SU-DHL-6 (cell line): Measurements from ENCODE around the gene INMT.

Source experiments
- EZH2phosphoT487 ChIP-seq: fragments of 200-600 bp; sonication (generic), shearing (Covaris generic); conservative IDR thresholded peaks from 2 replicates; pipeline ENCODE4 v1.6.1; 2018; ENCODE audit warnings: mild to moderate bottlenecking, antibody characterized with exemption, low read length, moderate library complexity, mixed read lengths
- TF ChIP-seq, protein P1 (sequence below): fragments of 200-600 bp; sonication (generic); IDR thresholded peaks from one replicate; pipeline ENCODE4 v1.5.1; 2017; ENCODE audit warnings: antibody characterized with exemption, mild to moderate bottlenecking, low read length, moderate library complexity; ENCODE audit not compliant: insufficient read depth, poor library complexity, severe bottlenecking

DNA sequence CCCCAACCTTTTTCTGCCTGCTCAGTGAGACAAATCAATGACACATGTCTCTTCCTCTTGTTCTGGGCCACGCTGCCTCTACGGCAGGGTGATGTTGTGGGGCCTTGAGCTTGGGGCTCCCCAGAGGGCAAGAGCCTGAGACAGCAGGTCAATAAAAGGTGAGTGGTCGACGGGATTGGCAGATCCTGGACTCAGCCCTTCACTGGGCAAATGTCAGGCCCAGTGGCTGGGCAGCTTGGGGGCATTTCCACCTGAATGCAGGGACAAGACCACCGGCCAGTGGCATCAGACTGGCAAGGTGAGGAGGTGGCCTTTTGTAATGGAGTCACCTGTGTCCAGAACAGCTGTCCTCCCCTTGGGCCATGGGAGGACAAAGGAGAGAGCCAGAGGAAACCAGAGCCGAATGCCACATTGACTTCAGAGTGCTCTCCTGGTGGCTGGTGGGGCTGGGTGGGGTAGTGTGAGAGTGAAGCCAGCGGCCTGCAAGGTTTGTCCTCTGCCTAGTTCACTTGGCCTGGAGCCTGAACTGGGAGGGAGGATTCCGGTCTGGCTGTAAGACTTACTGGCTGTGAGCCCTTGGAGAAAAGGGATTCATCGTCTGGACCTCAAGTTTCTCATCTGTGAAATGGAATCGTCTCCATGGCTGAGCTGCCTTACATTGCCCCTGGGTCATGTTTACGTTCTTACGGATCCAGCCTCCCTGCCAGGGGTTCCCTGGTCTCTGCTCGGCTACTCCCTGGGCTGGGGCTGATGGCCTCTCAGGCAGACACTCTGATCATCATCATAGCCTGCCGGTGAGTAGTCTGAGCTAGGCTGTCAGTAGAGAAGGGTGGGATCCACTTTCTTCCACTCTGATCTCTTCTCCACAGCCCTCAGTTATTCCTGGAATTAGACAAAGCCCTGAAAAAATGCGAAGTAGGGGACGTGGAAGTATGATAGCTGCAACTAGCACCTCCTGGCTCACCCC is 44.3 kb upstream of the INMT start:
- TF ChIP-seq, protein P1, sequence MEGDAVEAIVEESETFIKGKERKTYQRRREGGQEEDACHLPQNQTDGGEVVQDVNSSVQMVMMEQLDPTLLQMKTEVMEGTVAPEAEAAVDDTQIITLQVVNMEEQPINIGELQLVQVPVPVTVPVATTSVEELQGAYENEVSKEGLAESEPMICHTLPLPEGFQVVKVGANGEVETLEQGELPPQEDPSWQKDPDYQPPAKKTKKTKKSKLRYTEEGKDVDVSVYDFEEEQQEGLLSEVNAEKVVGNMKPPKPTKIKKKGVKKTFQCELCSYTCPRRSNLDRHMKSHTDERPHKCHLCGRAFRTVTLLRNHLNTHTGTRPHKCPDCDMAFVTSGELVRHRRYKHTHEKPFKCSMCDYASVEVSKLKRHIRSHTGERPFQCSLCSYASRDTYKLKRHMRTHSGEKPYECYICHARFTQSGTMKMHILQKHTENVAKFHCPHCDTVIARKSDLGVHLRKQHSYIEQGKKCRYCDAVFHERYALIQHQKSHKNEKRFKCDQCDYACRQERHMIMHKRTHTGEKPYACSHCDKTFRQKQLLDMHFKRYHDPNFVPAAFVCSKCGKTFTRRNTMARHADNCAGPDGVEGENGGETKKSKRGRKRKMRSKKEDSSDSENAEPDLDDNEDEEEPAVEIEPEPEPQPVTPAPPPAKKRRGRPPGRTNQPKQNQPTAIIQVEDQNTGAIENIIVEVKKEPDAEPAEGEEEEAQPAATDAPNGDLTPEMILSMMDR: no peak
- no peak for TF ChIP-seq EZH2phosphoT487
